ENCODE data around the gene CDKN2AIPNL.
"Not testable (repeated sequence)": the region's sequence is repeated elsewhere in the genome, so short reads cannot be mapped to it uniquely, and the experiment has no call there.

CDKN2AIPNL gene

GRCh38 chr5:134397196-134397595, 14.5 kb downstream of the CDKN2AIPNL start:
- no peak for DNase-seq

GRCh38 chr5:134396274-134396673, 15.4 kb downstream of the CDKN2AIPNL start:
- no peak for DNase-seq

GRCh38 chr5:134394932-134395331, 16.7 kb downstream of the CDKN2AIPNL start:
- no peak for DNase-seq

- no peak for DNase-seq
Measured at GRCh38 chr5:134392301-134392700, 19.4 kb downstream of the CDKN2AIPNL start.

DNA sequence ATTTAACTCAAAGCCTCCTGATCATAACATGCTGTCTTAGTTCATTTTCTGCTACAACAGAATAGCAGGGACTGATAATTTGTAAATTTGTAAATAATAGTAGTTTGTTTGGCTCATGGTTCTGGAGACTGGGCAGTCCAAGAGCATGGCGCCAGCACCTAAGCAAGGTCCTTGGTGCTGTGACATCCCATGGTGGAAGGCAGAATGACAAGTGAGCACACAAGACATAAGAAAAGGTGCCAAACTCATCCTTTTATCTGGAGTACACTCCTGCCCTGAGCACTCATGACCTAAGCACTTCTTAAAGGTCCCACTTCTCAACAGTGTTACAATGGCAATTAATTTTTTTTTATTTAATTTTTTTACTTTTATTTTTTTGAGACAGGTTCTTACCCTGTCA, 24.2 kb downstream of the CDKN2AIPNL start:
- no peak for DNase-seq

- no peak for DNase-seq
Measured at GRCh38 chr5:134383980-134384697, 27.5 kb downstream of the CDKN2AIPNL start.

DNA sequence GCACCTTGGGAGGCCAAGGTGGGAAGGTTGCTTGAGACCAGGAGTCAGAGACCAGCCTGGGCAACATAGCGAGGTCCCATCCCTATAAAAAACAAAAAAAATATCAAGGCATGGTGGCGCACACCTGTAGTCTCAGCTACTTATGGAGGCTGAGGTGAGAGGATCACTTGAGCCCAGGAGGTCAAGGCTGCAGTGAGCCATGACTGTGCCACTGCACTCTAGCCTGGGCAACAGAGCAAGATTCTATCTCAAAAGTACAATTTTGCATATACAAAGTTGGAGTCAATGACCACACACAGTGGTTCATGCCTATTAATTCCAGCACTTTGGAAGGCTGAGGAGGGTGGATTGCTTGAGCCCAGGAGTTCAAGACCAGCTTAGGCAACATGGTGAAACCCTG, 29.5 kb downstream of the CDKN2AIPNL start:
- DNase-seq, result not testable (repeated sequence)

- DNase-seq, result no peak
Measured at GRCh38 chr5:134380346-134380745, 31.3 kb downstream of the CDKN2AIPNL start.

GRCh38 chr5:134374232-134374631, 37.4 kb downstream of the CDKN2AIPNL start:
- no peak for DNase-seq

- DNase-seq, result not testable (repeated sequence)
Measured at GRCh38 chr5:134373633-134374032, 38.0 kb downstream of the CDKN2AIPNL start.

DNA sequence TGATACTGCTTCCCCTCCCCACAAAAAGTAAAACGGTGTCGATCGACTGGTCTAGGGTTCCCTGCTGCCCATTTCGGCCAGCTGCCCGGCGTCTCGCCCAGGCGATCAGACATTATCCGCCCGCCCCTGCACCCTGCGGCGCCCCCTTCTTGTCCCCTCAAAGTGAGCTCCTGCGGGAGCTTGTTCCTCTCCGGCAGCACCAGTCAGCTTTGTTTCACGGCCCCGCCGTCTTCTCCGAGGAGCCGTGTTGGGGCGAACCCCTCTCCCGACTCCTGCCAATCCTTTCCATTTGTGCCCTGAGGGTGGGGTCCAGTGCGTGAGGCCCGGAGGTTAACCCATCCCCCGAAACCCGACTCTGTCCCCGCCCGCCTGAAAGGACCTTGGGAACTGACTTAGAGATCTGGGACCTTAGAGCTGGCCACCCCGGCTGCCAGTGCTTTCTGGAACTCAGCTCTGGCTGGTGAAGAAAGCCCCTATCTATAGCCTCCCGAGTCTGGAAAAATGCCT, 39.8 kb downstream of the CDKN2AIPNL start:
- peak; percentile 61 for DNase-seq

GRCh38 chr5:134370871-134371833, 40.5 kb downstream of the CDKN2AIPNL start, which contains the start of gene UBE2B:
Gene UBE2B (plus strand): TSS chr5:134371569. CDS start chr5:134371596, 27 bp downstream.
- peak; percentile 100 for DNase-seq

DNA sequence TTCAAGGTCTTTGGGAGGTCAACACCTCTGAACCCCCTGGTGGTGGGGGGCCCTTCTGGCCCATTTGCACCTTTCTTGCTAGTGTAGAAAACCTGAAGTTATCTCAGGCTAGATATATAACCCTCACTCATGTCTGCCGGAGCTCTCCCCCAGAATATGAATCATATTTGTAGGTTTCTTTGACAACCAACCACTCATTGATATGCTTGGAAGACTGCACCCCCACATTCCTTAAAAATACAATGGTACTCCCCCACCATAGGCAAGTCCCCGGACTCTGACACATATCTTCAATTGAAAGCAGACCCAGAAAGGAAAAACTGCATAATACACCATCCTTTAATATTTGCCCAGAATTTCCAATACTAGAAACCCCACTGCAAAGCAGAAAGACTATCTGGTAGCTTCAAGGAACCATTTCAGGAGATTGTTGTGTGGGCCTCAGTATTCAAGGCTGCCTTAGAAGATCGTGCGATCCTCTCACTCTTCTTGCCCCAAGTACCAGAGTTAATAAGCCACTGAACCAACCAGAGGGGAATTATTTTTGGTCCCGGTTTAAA, 41.3 kb downstream of the CDKN2AIPNL start:
- DNase-seq, result no peak

DNA sequence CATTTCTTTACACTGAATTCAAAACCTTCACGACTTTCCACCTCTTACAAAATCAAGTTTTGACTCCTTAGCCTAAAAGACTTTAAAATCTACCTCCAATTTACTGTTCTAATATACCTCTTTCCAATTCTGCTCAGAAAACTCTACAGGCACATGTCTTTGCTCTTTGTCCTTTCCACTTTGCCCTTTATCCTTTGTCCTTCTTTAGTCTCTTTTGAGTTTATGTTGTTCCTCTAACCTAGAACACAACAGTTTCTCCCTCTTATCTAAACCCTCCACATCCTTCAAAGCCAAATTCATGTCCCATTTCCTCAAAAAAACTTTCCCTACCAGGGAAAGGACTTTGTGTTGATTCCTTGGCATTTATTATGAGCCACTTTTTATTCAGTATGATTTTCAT, 46.1 kb downstream of the CDKN2AIPNL start:
- DNase-seq, result no peak

DNA sequence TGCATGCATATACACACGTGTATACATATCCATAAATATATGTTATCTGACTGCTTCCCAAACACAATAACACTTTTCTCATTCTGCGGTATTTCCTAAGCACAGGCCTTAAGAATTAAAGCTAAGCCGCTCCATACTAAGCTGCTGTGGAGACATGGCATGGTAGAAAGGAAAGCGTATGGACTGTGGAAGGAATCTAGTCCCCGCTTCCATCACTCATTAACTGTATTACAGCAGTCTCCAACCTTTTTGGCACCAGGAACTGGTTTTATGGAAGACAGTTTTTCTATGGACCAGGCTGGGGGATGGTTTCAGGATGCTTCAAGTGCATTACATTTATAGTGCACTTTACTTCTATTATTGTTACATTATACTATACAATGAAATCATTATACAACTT, 56.0 kb downstream of the CDKN2AIPNL start:
- DNase-seq, result no peak
